IMR-90 (cell line): ENCODE results near the gene MAPK10. TPM values are rescaled to one million over a fixed set of nuclear protein-coding genes. Genes with fewer than 3 reads are reported as not detected.

ENCODE experiments used
- ATAC-seq: fragments of 200-7000 bp; cut with Tn5 transposase; 2 replicates; pipeline ENCODE4 v1.9.1; 2020; ENCODE audit warnings: low read depth, mild to moderate bottlenecking, moderate library complexity
- BruUV-seq: library from RNA; stranded (reverse); fragments of 400-500 nt; replicated peaks from 2 replicates; lab custom pipeline; 2021; lab: Mats Ljungman, UMichigan
- CTCF ChIA-PET: fragments of 300-600 bp; formaldehyde crosslinking; extraction: SDS; loops from one replicate; lab custom pipeline; 2021; ENCODE audit warnings: antibody characterized with exemption; lab: Yijun Ruan, JAX
- POLR2A ChIA-PET: fragments of 300-600 bp; sonication (Branson Sonifier 250); formaldehyde crosslinking; loops from one replicate; lab custom pipeline; 2022; ENCODE audit warnings: antibody characterized with exemption; ENCODE audit not compliant: unreplicated experiment; lab: Charles Lee
- DNase-seq: peaks from one replicate; pipeline ENCODE4 v3.0.0; 2013
- H2AFZ ChIP-seq: replicated peaks from 2 replicates; pipeline ENCODE3; 2013; ENCODE audit warnings: low read length, mild to moderate bottlenecking; ENCODE audit not compliant: poor library complexity
- H2AK5ac ChIP-seq: 2 replicates; pipeline ENCODE4 v1.6.1; 2013; ENCODE audit warnings: low read depth, low read length, inconsistent platforms
- H2AK9ac ChIP-seq: replicated peaks from 2 replicates; pipeline ENCODE3; 2013; ENCODE audit warnings: mild to moderate bottlenecking, low read depth, low read length, moderate library complexity; ENCODE audit not compliant: poor library complexity
- H2BK120ac ChIP-seq: 2 replicates; pipeline ENCODE4 v1.6.1; 2013; ENCODE audit warnings: low read depth, low read length, inconsistent platforms
- H2BK15ac ChIP-seq: 3 replicates; pipeline ENCODE4 v1.6.1; 2013; ENCODE audit warnings: low read depth, low read length, inconsistent platforms
- H2BK20ac ChIP-seq: 2 replicates; pipeline ENCODE4 v1.6.1; 2013; ENCODE audit warnings: low read depth, mild to moderate bottlenecking, inconsistent platforms, low read length, moderate library complexity
- H2BK5ac ChIP-seq: 2 replicates; pipeline ENCODE4 v1.6.1; 2013; ENCODE audit warnings: mild to moderate bottlenecking, low read depth, low read length, inconsistent platforms; ENCODE audit not compliant: poor library complexity, severe bottlenecking
- H3K14ac ChIP-seq: replicated peaks from 2 replicates; pipeline ENCODE4 v1.6.1; 2013; ENCODE audit warnings: low read depth, low read length, inconsistent platforms
- H3K18ac ChIP-seq: 2 replicates; pipeline ENCODE4 v1.6.1; 2013; ENCODE audit warnings: low read depth, low read length, control low read depth
- H3K23ac ChIP-seq: 2 replicates; pipeline ENCODE4 v1.6.1; 2013; ENCODE audit warnings: low read depth, low read length, inconsistent platforms
- H3K27ac ChIP-seq: 2 replicates; pipeline ENCODE4 v1.5.1; 2013; ENCODE audit warnings: mild to moderate bottlenecking, control low read depth, low read length; ENCODE audit not compliant: insufficient read depth
- H3K27me3 ChIP-seq: 2 replicates; pipeline ENCODE4 v1.6.1; 2013; ENCODE audit warnings: low read length; ENCODE audit not compliant: control insufficient read depth, insufficient read depth
- H3K36me3 ChIP-seq: 2 replicates; pipeline ENCODE4 v1.6.1; 2013; ENCODE audit warnings: low read length, mixed read lengths; ENCODE audit not compliant: control insufficient read depth, insufficient read depth
- H3K4ac ChIP-seq: 2 replicates; pipeline ENCODE4 v1.6.1; 2013; ENCODE audit warnings: low read depth, low read length, inconsistent platforms
- H3K4me1 ChIP-seq: 2 replicates; pipeline ENCODE4 v1.6.1; 2013; ENCODE audit warnings: low read length, mixed read lengths; ENCODE audit not compliant: control insufficient read depth, insufficient read depth
- H3K4me2 ChIP-seq: 2 replicates; pipeline ENCODE4 v1.6.1; 2013; ENCODE audit warnings: low read depth, mild to moderate bottlenecking, control low read depth, low read length, moderate library complexity
- H3K4me3 ChIP-seq: 2 replicates; pipeline ENCODE4 v1.5.1; 2013; ENCODE audit warnings: low read depth, mild to moderate bottlenecking, control low read depth, low read length, moderate library complexity; ENCODE audit not compliant: insufficient read depth
- H3K56ac ChIP-seq: 2 replicates; pipeline ENCODE4 v1.6.1; 2013; ENCODE audit warnings: low read length, inconsistent platforms; ENCODE audit not compliant: insufficient read depth; ENCODE audit errors: extremely low read depth
- H3K79me1 ChIP-seq, 2 experiments: 2 replicates each; pipeline ENCODE4 v1.6.1; 2013; ENCODE audit warnings: low read length in 2 of 2, inconsistent platforms in 1 of 2, low read depth in 1 of 2
- H3K9ac ChIP-seq: 2 replicates; pipeline ENCODE4 v1.6.1; 2013; ENCODE audit warnings: low read depth, low read length, control low read depth
- H3K9me1 ChIP-seq: 2 replicates; pipeline ENCODE4 v1.6.1; 2013; ENCODE audit warnings: low read length, inconsistent platforms; ENCODE audit not compliant: insufficient read depth
- H3K9me3 ChIP-seq: 2 replicates; pipeline ENCODE4 v1.6.1; 2013; ENCODE audit warnings: low read length; ENCODE audit not compliant: control insufficient read depth, insufficient read depth
- H4K20me1 ChIP-seq: 2 replicates; pipeline ENCODE4 v1.6.1; 2013; ENCODE audit warnings: low read length, inconsistent platforms; ENCODE audit not compliant: insufficient read depth
- H4K5ac ChIP-seq: 2 replicates; pipeline ENCODE4 v1.6.1; 2013; ENCODE audit warnings: mild to moderate bottlenecking, low read depth, low read length, control low read depth
- H4K8ac ChIP-seq, 2 experiments: 2 replicates each; pipeline ENCODE4 v1.6.1; 2013; ENCODE audit warnings: low read depth in 2 of 2, low read length in 2 of 2, control low read depth in 1 of 2, inconsistent platforms in 1 of 2
- H4K91ac ChIP-seq: 2 replicates; pipeline ENCODE4 v1.6.1; 2013; ENCODE audit warnings: low read depth, low read length, inconsistent platforms; ENCODE audit not compliant: insufficient read depth
- BHLHE40 ChIP-seq: fragments of 150-350 bp; IDR thresholded peaks from 2 replicates; pipeline ENCODE4 v1.6.1; 2016; ENCODE audit warnings: mild to moderate bottlenecking, low read depth, low read length
- CEBPB ChIP-seq: IDR thresholded peaks from 2 replicates; pipeline ENCODE4 v1.6.1; 2012; ENCODE audit warnings: low read depth, low read length, improper control_type of control experiment
- CHD1 ChIP-seq: IDR thresholded peaks from 2 replicates; pipeline ENCODE4 v1.6.1; 2012; ENCODE audit warnings: low read depth, low read length, improper control_type of control experiment
- CTCF ChIP-seq: conservative IDR thresholded peaks from 2 replicates; pipeline ENCODE4 v1.5.1; 2012; ENCODE audit warnings: mild to moderate bottlenecking, low read depth, low read length, improper control_type of control experiment
- ELK1 ChIP-seq: fragments of 150-350 bp; IDR thresholded peaks from 2 replicates; pipeline ENCODE4 v1.6.1; 2016; ENCODE audit warnings: low read depth, mild to moderate bottlenecking, low read length, moderate library complexity, borderline replicate concordance
- FOS ChIP-seq: fragments of 150-350 bp; IDR thresholded peaks from 2 replicates; pipeline ENCODE4 v1.6.1; 2016; ENCODE audit warnings: low read depth, low read length
- MAFK ChIP-seq: IDR thresholded peaks from 2 replicates; pipeline ENCODE4 v1.6.1; 2012; ENCODE audit warnings: low read depth, low read length, improper control_type of control experiment
- MXI1 ChIP-seq: IDR thresholded peaks from 2 replicates; pipeline ENCODE4 v1.6.1; 2012; ENCODE audit warnings: low read depth, mild to moderate bottlenecking, low read length, moderate library complexity, borderline replicate concordance
- NFE2L2 ChIP-seq: fragments of 150-350 bp; IDR thresholded peaks from 2 replicates; pipeline ENCODE4 v1.6.1; 2016; ENCODE audit warnings: low read depth, mild to moderate bottlenecking, low read length
- POLR2A ChIP-seq: IDR thresholded peaks from 2 replicates; pipeline ENCODE4 v1.6.1; 2012; ENCODE audit warnings: mild to moderate bottlenecking, low read depth, low read length
- RAD21 ChIP-seq: IDR thresholded peaks from 2 replicates; pipeline ENCODE4 v1.6.1; 2012; ENCODE audit warnings: low read length, improper control_type of control experiment
- RCOR1 ChIP-seq: IDR thresholded peaks from 2 replicates; pipeline ENCODE4 v1.6.1; 2012; ENCODE audit warnings: mild to moderate bottlenecking, low read length, improper control_type of control experiment; ENCODE audit not compliant: insufficient replicate concordance
- RFX5 ChIP-seq: IDR thresholded peaks from 2 replicates; pipeline ENCODE4 v1.8.0; 2012; ENCODE audit warnings: low read depth, mild to moderate bottlenecking, low read length, moderate library complexity
- SMC3 ChIP-seq: fragments of 150-350 bp; IDR thresholded peaks from 2 replicates; pipeline ENCODE4 v1.6.1; 2016; ENCODE audit warnings: low read depth, mild to moderate bottlenecking, antibody characterized with exemption, low read length, moderate library complexity
- USF2 ChIP-seq: fragments of 150-350 bp; IDR thresholded peaks from 2 replicates; pipeline ENCODE4 v1.6.1; 2017; ENCODE audit warnings: mild to moderate bottlenecking, antibody characterized with exemption, low read length, low read depth
- dilution Hi-C: fragments of 300-500 bp; cut with HindIII; formaldehyde crosslinking; loops from one replicate; pipeline ENCODE4 v1.14.3; 2018; ENCODE audit warnings: low sequenced_read_pairs; ENCODE audit not compliant: unreplicated experiment
- in situ Hi-C: fragments of 300-500 bp; cut with MboI; formaldehyde crosslinking; loops from 3 replicates; pipeline ENCODE4 v1.14.3; 2019; ENCODE audit warnings: low sequenced_read_pairs, inconsistent platforms, mixed read lengths
- intact Hi-C: fragments of 100-400 bp; cut with micrococcal nuclease; formaldehyde crosslinking; loops from 2 replicates; pipeline ENCODE4 v1.10.0; 2022
- polyA plus RNA-seq, 3 experiments: library from polyadenylated mRNA; depleted of rRNA; stranded (reverse); fragments of >200 nt; gene quantifications; 2 replicates each; pipeline ENCODE4 v1.2.3, GENCODE V29; 2012; ENCODE audit warnings: low replicate concordance in 1 of 3
- total RNA-seq: library from RNA; depleted of rRNA; stranded (reverse); fragments of >200 nt; gene quantifications from 2 replicates; pipeline ENCODE4 v1.2.3, GENCODE V29; 2012

The MAPK10 gene
- total and polyA plus RNA-seq, 2 of the 4 experiments (the other 2 are of a cell fraction): 2.8 to 6.5 TPM

GRCh38 chr4:86122404-86122803 lies 237.4 kb downstream of the MAPK10 start:
- Histone ChIP-seq H3K27ac (no peak overlapping the region), H3K9me1 (no peaks in the 10 kb centered on the region), H2AFZ (no peak overlapping the region), H3K18ac (no peak overlapping the region), H3K56ac (no peak overlapping the region), H3K9me3 (no peaks in the 10 kb centered on the region), H2AK9ac (no peak overlapping the region), H3K4me1 (no peaks in the 10 kb centered on the region), H2AK5ac (no peak overlapping the region), H2BK15ac (no peak overlapping the region), H4K5ac (no peak overlapping the region), H2BK20ac (no peak overlapping the region), H3K27me3 (no peaks in the 10 kb centered on the region), H3K4me2 (no peak overlapping the region), H4K8ac (no peak overlapping the region), H3K4me3 (no peak overlapping the region), H4K91ac (no peak overlapping the region), H3K9ac (no peak overlapping the region), H3K4ac (no peak overlapping the region), H2BK120ac (no peak overlapping the region), H2BK5ac (no peak overlapping the region), H3K79me1 (no peaks in the 10 kb centered on the region), H3K36me3 (no peaks in the 10 kb centered on the region), H3K23ac (no peak overlapping the region), H4K20me1 (no peaks in the 10 kb centered on the region), H3K14ac (no peak overlapping the region)
- intact Hi-C loops: no loop called here
- POLR2A ChIA-PET: no interaction called here
- TF ChIP-seq CTCF (no peak), USF2 (no peak), MXI1 (no peak), RFX5 (no peak), ELK1 (no peak), RCOR1 (no peak), SMC3 (no peak), NFE2L2 (no peak), CHD1 (no peak), CEBPB (no peak), RAD21 (no peak), MAFK (no peak), BHLHE40 (no peak), FOS (no peak), POLR2A (no peak)
- no peak for ATAC-seq
- no peak for DNase-seq
- BruUV-seq: no TSS peak
- CTCF ChIA-PET: no interaction called here
- dilution Hi-C loops: no loop called here
- in situ Hi-C loops: no loop called here
